HEK293 (cell line): ENCODE data around the gene TMEM256.

Experiments used
- ATF2 ChIP-seq: fragments of 450-650 bp; formaldehyde crosslinking; IDR thresholded peaks from 2 replicates; pipeline ENCODE4 v1.5.1; 2016; ENCODE audit warnings: missing biosample characterization, missing genetic modification characterization, low read depth
- CTCF ChIP-seq: fragments of 450-650 bp; formaldehyde crosslinking; IDR thresholded peaks from 2 replicates; pipeline ENCODE4 v1.5.1; 2016; ENCODE audit warnings: missing biosample characterization, missing genetic modification characterization
- ELK4 ChIP-seq: IDR thresholded peaks from 2 replicates; pipeline ENCODE4 v1.6.1; 2011; ENCODE audit warnings: mild to moderate bottlenecking, low read depth, low read length, borderline replicate concordance
- HIC1 ChIP-seq: fragments of 450-650 bp; formaldehyde crosslinking; IDR thresholded peaks from 2 replicates; pipeline ENCODE4 v1.5.1; 2016; ENCODE audit warnings: missing biosample characterization, missing genetic modification characterization
- TSHZ1 ChIP-seq: fragments of 450-650 bp; formaldehyde crosslinking; IDR thresholded peaks from 2 replicates; pipeline ENCODE4 v1.5.1; 2016; ENCODE audit warnings: missing biosample characterization, missing genetic modification characterization, borderline replicate concordance
- YY1 ChIP-seq: fragments of 450-650 bp; formaldehyde crosslinking; IDR thresholded peaks from 2 replicates; pipeline ENCODE4 v1.5.1; 2018; ENCODE audit warnings: missing biosample characterization, missing genetic modification characterization
- ZBTB1 ChIP-seq: fragments of 450-650 bp; formaldehyde crosslinking; IDR thresholded peaks from 2 replicates; pipeline ENCODE4 v1.5.1; 2016; ENCODE audit warnings: missing biosample characterization, missing genetic modification characterization
- ZNF148 ChIP-seq: fragments of 450-650 bp; formaldehyde crosslinking; IDR thresholded peaks from 2 replicates; pipeline ENCODE4 v1.5.0; 2017; ENCODE audit warnings: missing biosample characterization, missing genetic modification characterization, borderline replicate concordance
- ZNF501 ChIP-seq: fragments of 450-650 bp; formaldehyde crosslinking; IDR thresholded peaks from 2 replicates; pipeline ENCODE4 v1.5.1; 2016; ENCODE audit warnings: missing biosample characterization, missing genetic modification characterization
- ZNF510 ChIP-seq: fragments of 450-650 bp; formaldehyde crosslinking; IDR thresholded peaks from 2 replicates; pipeline ENCODE4 v1.5.1; 2018; ENCODE audit warnings: mild to moderate bottlenecking, missing genetic modification characterization, missing biosample characterization; ENCODE audit not compliant: insufficient replicate concordance
- ZNF658 ChIP-seq: fragments of 450-650 bp; formaldehyde crosslinking; IDR thresholded peaks from 2 replicates; pipeline ENCODE4; 2016; ENCODE audit warnings: missing biosample characterization, missing genetic modification characterization
- ZNF785 ChIP-seq: fragments of 450-650 bp; formaldehyde crosslinking; IDR thresholded peaks from 2 replicates; pipeline ENCODE4 v1.5.1; 2016; ENCODE audit warnings: missing biosample characterization, missing genetic modification characterization

GRCh38 chr17:7437369-7437863 lies 33.5 kb upstream of the TMEM256 start:
- no peak for TF ChIP-seq CTCF (tag by site-specific recombination)
- TF ChIP-seq HIC1 = no peak
- TF ChIP-seq YY1 (tag by site-specific recombination) = no peak
- no peak for TF ChIP-seq ZNF658 (tag by site-specific recombination)
- TF ChIP-seq TSHZ1 = no peak
- no peak for TF ChIP-seq ZNF785 (tag by site-specific recombination)
- no peak for TF ChIP-seq ZNF510 (tag by site-specific recombination)
- TF ChIP-seq ATF2 (tag by site-specific recombination) = no peak
- TF ChIP-seq ELK4 = no peak
- TF ChIP-seq ZBTB1 (tag by site-specific recombination) = no peak
- TF ChIP-seq ZNF501 = no peak
- no peak for TF ChIP-seq ZNF148 (tag by site-specific recombination)
